ENCODE results near the gene MYOC.
"Not testable (repeated sequence)": the region's sequence is repeated elsewhere in the genome, so short reads cannot be mapped to it uniquely, and the experiment has no call there.

Gene MYOC

DNA sequence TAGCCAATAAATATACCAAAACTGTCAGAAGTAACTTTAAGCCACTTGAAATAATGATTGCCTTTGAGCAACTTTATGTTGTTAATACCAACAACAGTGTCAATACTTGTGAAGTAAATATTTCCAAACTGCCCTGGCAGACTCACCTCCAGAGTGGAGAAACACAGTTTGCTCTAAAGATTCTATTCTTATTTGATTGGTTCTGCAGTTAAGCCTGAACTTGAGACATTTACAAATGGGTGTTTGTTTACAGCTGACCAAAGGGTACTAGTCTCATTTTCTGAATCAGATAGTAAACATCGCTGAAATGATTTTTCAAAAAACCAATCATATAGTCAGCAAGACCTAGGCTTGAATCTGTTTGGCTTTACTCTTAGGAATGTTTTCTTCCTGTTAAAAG, 1.3 kb upstream of the MYOC start:
- no peak for DNase-seq (ENCODE audit: low spot score)

- DNase-seq (ENCODE audit: low spot score), result no peak
These were observed 6.3 kb downstream of the MYOC start for GRCh38 chr1:171646249-171646560.

DNA sequence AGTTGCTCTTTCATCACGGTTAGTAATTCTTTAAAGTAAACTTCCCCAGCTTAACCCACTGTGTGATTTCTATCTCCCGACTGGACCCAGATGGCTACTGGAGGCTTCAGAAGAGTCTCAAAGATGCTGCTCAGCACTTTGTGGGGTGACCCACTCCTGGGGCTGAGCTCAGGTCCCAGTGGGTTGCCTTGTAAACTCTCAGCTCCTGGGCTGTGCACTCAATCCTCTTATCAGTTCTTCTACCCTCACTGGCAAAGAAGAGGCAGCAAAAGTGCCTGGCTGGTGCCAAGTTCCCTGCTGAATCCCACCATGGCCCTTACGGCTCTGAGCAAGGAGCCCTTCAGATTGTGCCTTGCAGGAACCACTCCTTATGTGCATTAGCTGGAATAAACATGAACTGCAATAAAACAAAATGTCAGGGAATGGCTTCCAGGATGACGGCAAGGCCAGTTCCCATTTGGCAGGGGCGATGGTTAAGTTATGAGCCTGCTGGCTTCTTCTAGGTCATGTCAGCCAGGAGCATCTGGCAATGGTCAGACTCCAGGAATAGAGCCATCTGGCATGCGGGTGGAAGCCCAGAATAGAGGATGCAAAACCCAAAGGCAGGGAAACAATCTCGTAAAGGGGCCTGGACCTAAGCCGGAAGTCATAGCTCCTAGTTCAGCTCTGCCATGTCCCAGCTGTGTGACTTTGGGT, 6.8 kb downstream of the MYOC start:
- no peak for DNase-seq (ENCODE audit: low spot score)

- peak; percentile 48 for DNase-seq (ENCODE audit: low spot score)
These were observed 7.5 kb downstream of the MYOC start for GRCh38 chr1:171644805-171645483.

DNA sequence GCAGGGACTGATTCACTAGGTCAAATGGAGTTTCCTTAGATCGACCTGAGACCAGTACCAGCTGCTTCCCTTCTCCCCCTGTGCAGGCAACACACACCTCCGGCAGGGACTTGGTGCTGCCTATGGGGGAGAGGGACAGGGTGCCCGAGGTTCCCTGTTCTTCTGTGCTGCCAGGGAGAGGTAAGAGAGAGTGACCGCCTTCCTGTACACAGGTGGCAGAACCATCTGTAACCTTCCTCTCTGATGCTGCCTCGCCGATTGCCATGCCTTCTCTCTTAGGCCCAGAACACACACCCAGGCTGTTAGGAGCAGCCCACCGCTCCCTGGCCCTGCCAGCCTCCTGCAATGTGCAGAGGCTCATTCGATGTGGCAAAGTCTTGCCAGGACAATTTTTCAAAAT, 9.3 kb downstream of the MYOC start:
- no peak for DNase-seq (ENCODE audit: low spot score)

- DNase-seq (ENCODE audit: low spot score), result no peak
These were observed 10.3 kb downstream of the MYOC start for GRCh38 chr1:171642197-171642596.

DNA sequence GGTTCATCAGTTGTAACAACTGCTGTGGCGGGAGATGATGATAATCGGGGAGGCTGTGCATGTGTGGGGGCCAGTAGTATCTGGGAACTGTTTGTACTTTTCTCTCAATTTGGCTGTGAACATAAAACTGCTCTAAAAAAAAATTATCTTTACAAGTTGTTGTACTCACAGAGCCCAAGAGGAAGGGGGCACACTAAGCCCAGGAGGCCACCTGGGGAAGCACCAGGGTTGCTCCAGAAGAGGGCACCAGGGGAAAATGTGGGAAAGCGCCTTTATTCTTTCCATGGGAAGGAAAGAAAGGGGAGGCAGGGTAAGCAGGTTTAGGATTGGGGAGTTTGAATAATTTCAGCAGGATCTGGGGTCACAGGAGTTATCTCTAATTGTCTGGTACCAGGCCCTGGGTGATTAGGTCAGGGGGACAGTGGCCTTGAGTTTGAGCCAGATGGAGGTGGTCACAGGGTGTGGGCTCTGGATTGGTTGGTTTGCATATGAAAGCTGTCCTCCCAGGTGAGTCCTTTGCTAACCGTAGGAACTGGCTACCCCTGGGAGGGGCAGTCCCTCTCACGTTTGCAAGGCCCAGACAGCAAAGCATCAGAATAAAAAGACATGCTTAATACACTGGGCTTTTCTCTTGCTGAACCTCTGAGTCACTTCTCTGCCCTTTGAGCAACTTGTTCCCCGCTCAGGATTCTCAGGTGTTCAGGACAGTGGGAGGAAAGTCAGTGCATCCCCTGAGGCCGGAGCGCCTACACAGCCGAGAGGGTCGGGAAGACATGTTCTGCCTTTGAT, 11.2 kb downstream of the MYOC start:
- no peak for DNase-seq (ENCODE audit: low spot score)

DNA sequence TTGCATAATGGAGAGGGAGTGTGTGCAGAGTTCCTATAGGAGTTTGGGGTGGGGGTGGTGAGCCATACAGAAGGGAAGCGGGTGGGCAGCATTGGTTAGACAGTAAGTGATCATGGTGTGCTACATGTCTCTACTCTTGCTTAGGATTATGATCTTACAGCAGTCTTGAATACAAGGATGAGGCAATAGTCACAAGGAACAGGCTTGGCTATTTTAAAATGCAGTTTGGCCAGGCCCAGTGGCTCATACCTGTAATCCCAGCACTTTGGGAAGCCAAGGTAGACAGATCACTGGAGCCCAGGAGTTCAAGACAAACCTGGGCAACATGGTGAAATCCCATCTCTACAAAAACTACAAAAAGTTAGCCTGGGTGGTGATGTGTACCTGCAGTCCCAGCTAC, 12.3 kb downstream of the MYOC start:
- DNase-seq (ENCODE audit: low spot score), result no peak

GRCh38 chr1:171637928-171638576, 14.4 kb downstream of the MYOC start:
- DNase-seq (ENCODE audit: low spot score), result no peak

DNA sequence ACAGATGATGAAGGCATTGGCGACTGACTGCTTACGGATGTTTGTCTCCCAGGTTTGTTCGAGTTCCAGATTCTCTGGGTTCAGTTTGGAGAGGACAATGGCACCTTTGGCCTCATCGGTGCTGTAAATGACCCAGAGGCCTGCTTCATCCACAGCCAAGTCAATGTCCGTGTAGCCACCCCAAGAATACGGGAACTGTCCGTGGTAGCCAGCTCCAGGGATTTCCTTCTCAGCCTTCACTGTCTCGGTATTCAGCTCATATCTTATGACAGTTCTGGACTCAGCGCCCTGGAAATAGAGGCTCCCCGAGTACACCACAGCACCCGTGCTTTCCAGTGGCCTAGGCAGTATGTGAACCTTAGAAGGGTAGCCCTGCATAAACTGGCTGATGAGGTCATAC, 16.3 kb downstream of the MYOC start:
- no peak for DNase-seq (ENCODE audit: low spot score)

DNA sequence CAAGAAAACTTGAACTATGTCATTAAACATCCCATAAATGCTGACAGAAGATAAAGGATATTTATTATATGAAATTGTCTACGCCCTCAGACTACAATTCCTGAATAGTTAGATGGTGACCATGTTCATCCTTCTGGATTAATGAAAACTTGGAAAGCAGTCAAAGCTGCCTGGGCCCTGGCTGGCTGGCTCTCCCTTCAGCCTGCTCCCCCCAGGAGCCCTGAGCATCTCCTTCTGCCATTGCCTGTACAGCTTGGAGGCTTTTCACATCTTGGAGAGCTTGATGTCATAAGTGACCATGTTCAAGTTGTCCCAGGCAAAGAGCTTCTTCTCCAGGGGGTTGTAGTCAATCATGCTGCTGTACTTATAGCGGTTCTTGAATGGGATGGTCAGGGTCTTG, 16.8 kb downstream of the MYOC start:
- no peak for DNase-seq (ENCODE audit: low spot score)

DNA sequence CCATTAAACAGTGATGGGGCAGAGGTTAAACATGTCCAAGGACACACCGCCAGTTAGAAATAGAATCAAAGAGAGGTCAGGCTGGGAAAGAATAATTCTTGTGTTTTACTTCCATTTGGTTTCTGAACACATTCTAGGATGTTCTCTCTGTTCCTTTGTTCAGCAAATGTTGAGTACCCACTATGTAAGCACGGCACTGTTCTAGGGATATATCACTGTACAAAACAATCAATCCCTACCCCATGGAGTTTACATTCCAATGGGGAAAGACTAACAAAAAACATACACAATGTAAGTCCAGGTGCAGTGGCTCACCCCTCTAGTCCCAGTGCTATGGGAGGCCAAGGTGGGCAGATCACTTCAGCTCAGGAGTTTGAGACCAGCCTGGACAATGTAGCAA, 24.3 kb downstream of the MYOC start:
- DNase-seq (ENCODE audit: low spot score), result no peak

- no peak for DNase-seq (ENCODE audit: low spot score)
These were observed 25.5 kb downstream of the MYOC start for GRCh38 chr1:171627020-171627419.

DNA sequence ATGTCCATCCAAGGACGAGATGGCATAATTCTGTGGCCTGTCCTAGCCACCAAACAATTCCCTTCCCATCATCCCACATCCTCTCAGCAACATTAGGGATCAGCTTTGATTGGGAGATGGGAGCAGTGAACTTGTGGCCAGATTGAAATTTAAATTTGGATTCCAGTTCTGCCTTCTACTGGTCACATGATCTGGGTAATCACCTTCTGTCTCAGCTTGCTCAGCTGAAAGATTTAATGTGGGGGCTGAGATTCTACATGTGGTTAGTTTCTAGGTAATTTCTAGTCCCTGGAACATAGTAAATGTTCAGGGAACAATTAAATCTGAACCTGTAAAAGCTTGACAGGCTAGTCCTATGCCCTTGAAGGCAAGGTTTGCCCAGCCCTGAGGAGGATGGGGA, 27.3 kb downstream of the MYOC start:
- no peak for DNase-seq (ENCODE audit: low spot score)

GRCh38 chr1:171623651-171624331, 28.7 kb downstream of the MYOC start:
- no peak for DNase-seq (ENCODE audit: low spot score)

GRCh38 chr1:171622152-171622462, 30.4 kb downstream of the MYOC start, which contains the start of gene MYOCOS:
Gene MYOCOS (plus strand): TSS chr1:171622243. CDS start chr1:171623884, 1,641 bp downstream.
- no peak for DNase-seq (ENCODE audit: low spot score)

DNA sequence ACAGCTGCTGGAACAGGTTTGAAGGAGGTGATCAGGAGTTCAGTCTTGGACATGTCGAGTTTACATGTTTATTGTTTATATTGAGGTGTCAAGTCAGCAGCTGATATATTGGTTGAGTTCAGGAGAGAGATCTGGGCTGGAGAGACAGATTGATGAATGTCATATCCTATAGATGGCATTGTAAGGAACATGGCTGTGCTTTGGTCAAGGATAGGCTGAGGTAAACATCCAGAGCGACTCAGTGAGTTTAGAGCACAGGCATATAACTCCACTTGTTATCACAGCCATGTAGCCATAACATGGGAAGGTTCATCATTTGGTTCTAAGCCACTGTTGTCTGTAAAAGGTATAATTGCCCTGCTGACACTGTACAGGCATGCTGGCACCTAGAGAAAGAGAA, 35.9 kb downstream of the MYOC start:
- DNase-seq (ENCODE audit: low spot score), result no peak

DNA sequence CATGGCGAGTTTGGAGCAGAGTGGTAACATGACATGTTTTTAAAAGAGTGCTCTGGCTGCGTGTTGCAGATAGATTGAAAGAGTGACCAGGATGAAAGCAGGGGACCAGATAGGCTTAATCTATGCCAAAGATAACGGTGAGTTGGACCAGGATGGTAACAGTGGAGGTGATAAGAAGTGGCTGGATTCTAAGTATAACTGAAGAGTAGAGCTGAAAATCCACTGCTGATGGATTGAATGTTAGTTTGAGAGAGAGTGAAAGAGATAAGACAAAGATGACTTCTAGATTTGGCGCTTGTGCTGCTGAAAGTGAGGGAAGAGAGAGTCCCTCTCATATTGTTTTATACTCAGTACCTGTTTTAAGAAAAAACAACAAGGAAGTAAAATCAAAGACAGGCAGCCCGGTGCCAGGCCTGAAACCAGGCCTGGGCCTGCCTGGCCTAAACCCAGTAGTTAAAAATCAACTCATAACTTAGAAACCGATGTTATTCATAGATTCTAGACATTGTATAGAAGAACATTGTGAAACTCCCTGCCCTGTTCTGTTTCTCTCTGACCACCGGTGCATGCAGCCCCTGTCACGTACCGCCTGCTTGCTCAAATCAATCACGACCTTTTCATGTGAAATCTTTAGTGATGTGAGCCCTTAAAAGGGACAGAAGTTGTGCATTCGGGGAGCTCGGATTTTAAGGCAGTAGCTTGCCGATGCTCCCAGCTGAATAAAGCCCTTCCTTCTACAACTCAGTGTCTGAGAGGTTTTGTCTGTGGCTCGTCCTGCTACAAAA, 37.2 kb downstream of the MYOC start:
- DNase-seq (ENCODE audit: low spot score), result not testable (repeated sequence)

DNA sequence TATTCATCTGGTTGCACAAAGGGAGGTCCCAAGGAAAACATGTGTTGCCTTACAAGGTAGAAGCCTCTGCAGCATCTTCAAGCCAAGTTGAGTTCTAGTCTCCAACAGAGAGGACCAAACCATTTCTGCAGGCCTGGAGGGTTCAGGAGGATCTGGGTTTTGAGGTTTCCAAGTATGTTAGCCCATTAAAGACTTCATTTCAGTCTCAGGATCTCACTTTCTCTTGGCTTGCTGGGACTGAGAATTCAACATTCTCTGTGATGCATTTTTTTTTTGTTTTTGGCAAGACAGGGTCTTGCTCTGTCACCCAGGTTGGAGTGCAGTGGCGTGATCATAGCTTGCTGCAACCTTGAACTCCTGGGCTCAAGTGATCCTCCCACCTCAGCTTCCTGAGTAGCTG, 39.2 kb downstream of the MYOC start:
- no peak for DNase-seq (ENCODE audit: low spot score)

DNA sequence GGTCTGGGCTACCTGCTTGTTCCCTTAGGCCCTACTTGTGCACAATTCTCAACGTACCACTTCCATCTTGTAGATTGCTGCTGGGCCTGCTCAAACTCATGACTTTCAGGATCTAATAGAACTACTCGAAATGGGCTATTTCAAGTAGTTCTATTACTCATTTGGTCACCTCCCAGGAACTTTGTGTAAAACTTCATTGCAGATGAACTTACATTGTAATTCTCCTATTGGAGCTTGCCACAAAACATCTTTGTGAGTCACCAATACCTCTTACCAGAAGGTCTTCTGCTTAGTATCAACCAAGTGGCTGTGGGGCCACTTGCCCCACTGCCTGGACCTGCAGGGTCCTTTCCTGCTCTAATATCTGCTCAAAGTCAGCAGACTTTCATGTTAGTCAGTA, 41.2 kb downstream of the MYOC start:
- no peak for DNase-seq (ENCODE audit: low spot score)

DNA sequence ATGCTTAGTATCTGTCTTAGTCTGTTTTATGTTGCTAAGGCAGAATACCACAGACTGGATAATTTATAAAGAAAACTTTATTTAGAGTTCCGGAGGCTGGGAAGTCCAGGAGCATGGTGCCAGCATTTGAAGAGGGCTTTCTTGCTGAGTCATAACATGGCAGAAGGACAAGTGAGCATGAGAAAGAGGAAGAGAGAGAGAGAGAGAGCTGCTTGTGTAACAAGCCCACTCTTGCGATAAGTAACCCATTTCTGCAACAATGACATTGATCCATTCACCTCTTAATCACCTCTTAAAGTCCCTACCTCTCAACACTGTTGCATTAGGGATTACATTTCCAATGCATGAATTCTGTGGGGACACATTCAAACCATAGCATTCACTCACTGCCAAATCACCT, 42.1 kb downstream of the MYOC start:
- no peak for DNase-seq (ENCODE audit: low spot score)

Data from germinal center (tissue), 1 donor.